Chondrocyte (in vitro differentiated cells): Measurements from ENCODE around the gene PDLIM7. TPM values are rescaled to one million over a fixed set of nuclear protein-coding genes. Genes with fewer than 3 reads are reported as not detected.

Experiments
- DNase-seq: peaks from one replicate; pipeline ENCODE4 v3.0.0; 2021; ENCODE audit warnings: mixed read lengths, low spot score
- H3K27ac Mint-ChIP-seq: one replicate; pipeline ENCODE4 v1.8.0; 2021; ENCODE audit warnings: mild to moderate bottlenecking, moderate library complexity, mixed read lengths; ENCODE audit not compliant: unreplicated experiment
- H3K27me3 Mint-ChIP-seq: 2 replicates; pipeline ENCODE4 v1.8.0; 2021; ENCODE audit warnings: low read depth, mixed read lengths
- H3K36me3 Mint-ChIP-seq: 2 replicates; pipeline ENCODE4 v1.8.0; 2021; ENCODE audit warnings: low read depth, mixed read lengths
- H3K4me1 Mint-ChIP-seq: 2 replicates; pipeline ENCODE4 v1.8.0; 2021; ENCODE audit warnings: low read depth, mild to moderate bottlenecking, mixed read lengths
- H3K4me3 Mint-ChIP-seq: one replicate; pipeline ENCODE4 v1.8.0; 2021; ENCODE audit warnings: mild to moderate bottlenecking, moderate library complexity, mixed read lengths; ENCODE audit not compliant: unreplicated experiment
- H3K9me3 Mint-ChIP-seq: 2 replicates; pipeline ENCODE4 v1.8.0; 2021; ENCODE audit warnings: low read depth, mixed read lengths
- total RNA-seq: library from RNA; stranded (reverse); gene quantifications from 3 replicates; pipeline ENCODE4 v1.2.1, GENCODE V29; 2021
- TF ChIP-seq, protein P1 (sequence below): fragments of 200-600 bp; sonication (generic); IDR thresholded peaks from 2 replicates; pipeline ENCODE4 v1.5.0; 2021; ENCODE audit warnings: antibody characterized with exemption, mild to moderate bottlenecking, moderate library complexity

The PDLIM7 gene
- total RNA-seq, 1 donor from 2014 or later, result 633 TPM

DNA sequence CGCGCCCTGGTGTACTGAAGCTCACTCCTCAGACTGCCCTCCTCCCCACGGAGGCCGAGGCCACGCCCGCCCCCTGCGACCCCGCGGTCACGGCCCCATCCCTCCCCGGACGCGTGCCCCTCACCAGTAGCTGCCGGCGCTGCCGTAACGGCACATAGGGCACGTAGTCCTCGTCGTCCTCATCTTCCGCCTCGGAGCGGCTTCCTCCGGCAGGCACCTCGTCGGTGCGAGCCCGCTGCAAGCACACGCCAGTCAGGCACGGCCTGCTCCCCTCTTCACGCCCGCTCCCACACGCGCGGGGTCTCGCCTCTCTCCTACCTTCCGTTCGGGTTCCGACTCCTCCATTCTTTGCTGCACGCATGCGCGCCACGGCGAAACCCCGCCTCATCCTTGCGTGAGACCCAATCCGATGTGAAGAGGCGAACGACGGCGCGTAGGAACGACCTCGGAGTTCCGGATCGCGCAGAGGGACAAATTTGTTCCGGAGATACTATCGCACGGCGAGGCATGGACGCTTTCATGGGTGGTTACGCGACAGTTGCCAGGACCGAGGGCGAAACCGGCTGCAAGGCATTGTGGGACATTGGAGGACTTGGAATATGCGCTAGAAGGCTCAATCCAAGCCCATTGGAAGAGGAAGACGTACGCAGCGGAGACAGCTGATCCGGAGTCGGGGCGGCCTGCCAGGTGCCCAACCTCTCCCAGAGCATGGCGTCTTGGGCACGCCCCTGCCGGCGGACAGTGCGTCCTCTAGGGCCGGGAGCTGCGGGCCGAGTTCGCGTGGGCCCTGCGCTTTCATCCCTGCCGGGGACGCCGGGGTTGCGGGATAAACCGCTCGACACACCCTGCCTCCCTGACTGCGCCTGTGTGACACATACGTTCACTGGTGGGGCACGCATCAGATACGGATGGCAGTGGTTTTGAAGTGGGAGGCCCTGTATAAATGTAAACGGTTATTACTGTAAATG is 19.5 kb upstream of the PDLIM7 start, which contains the start of gene DDX41:
TSS of gene DDX41 (minus strand) at position 361 of the 968 bp plus-strand sequence. CDS start at position 345, 16 bp downstream.
- H3K36me3 Mint-ChIP-seq, result peaks cover 29% of the 10 kb centered on the region
- peak within 1 kb of the TSS; percentile 92 for H3K27ac Mint-ChIP-seq
- no peak for DNase-seq
- TF ChIP-seq, protein P1, sequence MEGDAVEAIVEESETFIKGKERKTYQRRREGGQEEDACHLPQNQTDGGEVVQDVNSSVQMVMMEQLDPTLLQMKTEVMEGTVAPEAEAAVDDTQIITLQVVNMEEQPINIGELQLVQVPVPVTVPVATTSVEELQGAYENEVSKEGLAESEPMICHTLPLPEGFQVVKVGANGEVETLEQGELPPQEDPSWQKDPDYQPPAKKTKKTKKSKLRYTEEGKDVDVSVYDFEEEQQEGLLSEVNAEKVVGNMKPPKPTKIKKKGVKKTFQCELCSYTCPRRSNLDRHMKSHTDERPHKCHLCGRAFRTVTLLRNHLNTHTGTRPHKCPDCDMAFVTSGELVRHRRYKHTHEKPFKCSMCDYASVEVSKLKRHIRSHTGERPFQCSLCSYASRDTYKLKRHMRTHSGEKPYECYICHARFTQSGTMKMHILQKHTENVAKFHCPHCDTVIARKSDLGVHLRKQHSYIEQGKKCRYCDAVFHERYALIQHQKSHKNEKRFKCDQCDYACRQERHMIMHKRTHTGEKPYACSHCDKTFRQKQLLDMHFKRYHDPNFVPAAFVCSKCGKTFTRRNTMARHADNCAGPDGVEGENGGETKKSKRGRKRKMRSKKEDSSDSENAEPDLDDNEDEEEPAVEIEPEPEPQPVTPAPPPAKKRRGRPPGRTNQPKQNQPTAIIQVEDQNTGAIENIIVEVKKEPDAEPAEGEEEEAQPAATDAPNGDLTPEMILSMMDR, result peak; percentile 26
- no peaks in the 10 kb centered on the region for H3K27me3 Mint-ChIP-seq
- H3K4me1 Mint-ChIP-seq, result peaks cover 40% of the 10 kb centered on the region
- H3K9me3 Mint-ChIP-seq, result no peaks in the 10 kb centered on the region
- H3K4me3 Mint-ChIP-seq, result peak within 1 kb of the TSS; percentile 90

DNA sequence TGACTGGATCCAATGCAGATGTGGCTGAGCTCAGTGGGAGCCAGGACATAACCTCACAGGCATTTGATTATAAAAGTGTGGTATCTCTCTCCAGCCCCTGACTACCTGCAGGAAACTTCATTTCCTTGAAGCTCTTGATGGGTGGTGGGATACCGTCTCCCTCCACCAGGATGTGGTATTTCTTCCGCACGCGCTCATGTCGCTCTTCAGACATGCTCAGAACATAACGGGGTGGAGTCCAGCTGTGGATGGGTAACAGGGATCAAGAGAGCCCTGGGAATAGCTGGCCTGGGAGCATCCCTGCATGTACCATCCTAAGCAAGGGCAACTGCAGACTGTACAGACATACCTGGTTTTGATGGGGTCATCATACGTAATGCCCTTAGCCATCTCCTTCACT is 18.2 kb upstream of the PDLIM7 start:
- no peaks in the 10 kb centered on the region for H3K27me3 Mint-ChIP-seq
- TF ChIP-seq, protein P1, result no peak
- peak overlapping the region; percentile 92 for H3K27ac Mint-ChIP-seq
- DNase-seq, result no peak
- peaks cover 39% of the 10 kb centered on the region for H3K4me1 Mint-ChIP-seq
- H3K36me3 Mint-ChIP-seq, result peaks cover 33% of the 10 kb centered on the region
- H3K4me3 Mint-ChIP-seq, result peak overlapping the region; percentile 90
- H3K9me3 Mint-ChIP-seq, result no peaks in the 10 kb centered on the region

DNA sequence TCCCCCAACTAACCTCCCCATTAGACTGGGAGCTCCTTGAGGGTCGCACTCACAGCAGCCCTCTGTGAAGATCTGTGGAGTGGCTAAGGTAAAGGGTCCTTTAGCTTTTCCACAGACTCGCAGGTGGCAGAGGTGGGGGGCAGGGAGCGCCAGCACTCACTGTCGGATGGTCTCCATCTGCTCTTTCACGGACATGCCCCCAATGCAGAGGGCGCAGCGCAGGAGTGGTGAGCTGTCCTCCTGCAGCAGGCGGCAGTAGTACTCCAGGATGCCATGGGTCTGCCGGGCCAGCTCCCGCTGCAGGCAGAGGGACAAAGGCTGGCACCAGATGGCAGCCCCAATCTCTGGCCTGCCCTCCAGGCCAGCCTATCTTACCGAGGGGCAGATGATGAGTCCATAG is 17.1 kb upstream of the PDLIM7 start:
- Mint-ChIP-seq H3K4me1 (peaks cover 34% of the 10 kb centered on the region), H3K4me3 (peak overlapping the region; percentile 90), H3K9me3 (no peaks in the 10 kb centered on the region), H3K27me3 (no peaks in the 10 kb centered on the region), H3K27ac (no peak overlapping the region), H3K36me3 (peaks cover 23% of the 10 kb centered on the region)
- DNase-seq, result no peak
- TF ChIP-seq, protein P1, result no peak

DNA sequence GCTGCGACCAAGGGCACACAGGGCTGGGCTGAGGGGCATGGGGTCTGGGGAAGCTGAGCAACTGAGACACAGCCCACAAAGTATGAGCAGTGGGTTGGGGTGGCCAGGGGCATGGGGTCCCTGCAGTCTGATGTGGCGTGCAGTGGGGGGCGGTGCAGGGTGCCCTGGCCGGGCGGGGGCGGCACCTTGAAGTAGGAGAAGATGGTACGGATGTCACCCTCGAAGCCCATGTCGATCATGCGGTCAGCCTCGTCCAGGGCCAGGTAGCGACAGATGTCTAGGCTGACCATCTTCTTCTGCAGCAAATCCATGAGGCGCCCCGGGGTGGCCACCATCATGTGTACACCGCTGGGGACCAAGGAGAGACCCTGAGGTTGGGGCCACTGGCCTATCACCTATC is 16.1 kb upstream of the PDLIM7 start:
- TF ChIP-seq, protein P1, result no peak
- no peak overlapping the region for H3K27ac Mint-ChIP-seq
- no peak overlapping the region for H3K4me3 Mint-ChIP-seq
- peaks cover 22% of the 10 kb centered on the region for H3K36me3 Mint-ChIP-seq
- peaks cover 26% of the 10 kb centered on the region for H3K4me1 Mint-ChIP-seq
- H3K9me3 Mint-ChIP-seq, result no peaks in the 10 kb centered on the region
- no peaks in the 10 kb centered on the region for H3K27me3 Mint-ChIP-seq
- no peak for DNase-seq

DNA sequence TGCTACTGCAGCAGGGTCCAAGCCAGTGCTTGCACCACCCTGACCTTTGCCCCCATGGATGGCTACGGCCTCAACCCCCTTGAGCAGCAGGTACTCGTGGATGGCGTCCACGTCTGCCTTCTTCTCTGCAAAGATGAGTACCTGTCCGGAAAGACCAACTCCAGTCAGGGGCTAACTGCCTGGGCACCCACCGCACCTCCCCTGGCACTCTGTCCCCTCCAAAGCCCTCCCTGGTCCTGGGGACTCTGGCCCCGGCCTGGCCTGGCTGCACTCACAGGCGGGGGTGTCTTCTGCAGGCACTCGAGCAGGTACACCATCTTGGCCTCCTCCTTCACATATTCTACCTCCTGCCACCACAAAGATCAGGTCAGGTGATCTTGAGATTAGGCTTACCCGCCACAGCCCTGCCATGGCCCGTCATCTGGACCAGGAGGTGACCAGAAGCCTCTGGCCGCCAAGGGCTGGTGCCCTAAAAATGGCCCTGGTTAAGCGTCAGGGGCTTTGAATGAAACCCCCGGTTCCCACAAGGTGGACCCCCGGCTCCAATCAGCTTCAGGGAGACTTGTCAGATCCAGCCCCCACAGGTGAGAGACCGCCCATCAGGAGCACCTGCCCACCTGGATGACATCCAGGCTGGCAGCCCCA is 15.5 kb upstream of the PDLIM7 start:
- H3K27me3 Mint-ChIP-seq, result no peaks in the 10 kb centered on the region
- H3K4me1 Mint-ChIP-seq, result peaks cover 26% of the 10 kb centered on the region
- H3K36me3 Mint-ChIP-seq, result peaks cover 23% of the 10 kb centered on the region

More for the DNA sequence above, 15.5 kb upstream of the PDLIM7 start:
- TF ChIP-seq, protein P1, result no peak
- Mint-ChIP-seq H3K9me3 (no peaks in the 10 kb centered on the region), H3K4me3 (no peak overlapping the region), H3K27ac (no peak overlapping the region)
- DNase-seq, result no peak
